ENCODE data around the gene POC1A. TPM values are rescaled to one million over a fixed set of nuclear protein-coding genes. Genes with fewer than 3 reads are reported as not detected.

POC1A gene
- total RNA-seq, 1 experiment from 2014 or later = 9.8 TPM

DNA sequence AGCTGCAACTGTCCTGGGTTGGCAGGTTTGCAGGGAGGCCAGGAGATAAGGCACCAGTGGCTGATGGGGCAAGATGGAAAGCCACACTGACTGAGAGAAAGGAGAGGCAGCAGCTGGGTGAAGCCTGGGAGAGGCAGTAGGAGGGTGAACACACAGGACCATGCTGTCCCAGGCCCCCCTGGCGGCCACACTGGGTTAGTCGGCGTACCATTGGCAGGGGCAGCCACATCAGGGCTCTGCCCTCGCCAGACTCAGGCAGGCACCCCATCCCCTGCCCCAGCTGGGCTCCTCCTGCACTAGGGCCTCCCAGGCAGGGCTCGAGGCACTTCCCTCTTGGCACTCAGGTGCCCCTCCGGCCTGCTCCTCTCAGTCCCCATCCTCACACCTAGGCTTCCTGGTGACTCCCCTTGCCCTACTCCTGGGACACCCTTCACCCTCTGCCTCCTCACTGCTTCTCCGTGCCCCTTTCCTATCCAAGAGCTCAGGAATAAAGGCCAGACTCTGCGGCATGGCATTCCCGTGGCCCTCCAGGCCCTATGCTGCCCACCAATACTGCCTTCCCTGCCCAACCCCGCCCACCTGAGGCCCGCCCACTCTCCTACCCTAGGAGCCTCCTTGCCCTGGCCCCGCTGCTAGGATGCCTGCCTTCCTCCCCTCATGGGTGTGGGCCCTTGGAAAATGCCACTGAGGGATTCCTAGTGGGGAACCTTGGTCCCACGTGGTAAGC lies 69.1 kb downstream of the POC1A start:
- Mint-ChIP-seq H3K4me3 (ENCODE audit: unreplicated experiment) (no peak overlapping the region), H3K4me1 (ENCODE audit: insufficient read depth, unreplicated experiment) (peaks cover 9% of the 10 kb centered on the region), H3K36me3 (ENCODE audit: insufficient read depth, unreplicated experiment) (no peaks in the 10 kb centered on the region), H3K27me3 (ENCODE audit: insufficient read depth, unreplicated experiment) (no peaks in the 10 kb centered on the region), H3K9me3 (ENCODE audit: unreplicated experiment) (no peaks in the 10 kb centered on the region), H3K27ac (ENCODE audit: low read depth, unreplicated experiment) (no peak overlapping the region)
- TF ChIP-seq, protein P1, sequence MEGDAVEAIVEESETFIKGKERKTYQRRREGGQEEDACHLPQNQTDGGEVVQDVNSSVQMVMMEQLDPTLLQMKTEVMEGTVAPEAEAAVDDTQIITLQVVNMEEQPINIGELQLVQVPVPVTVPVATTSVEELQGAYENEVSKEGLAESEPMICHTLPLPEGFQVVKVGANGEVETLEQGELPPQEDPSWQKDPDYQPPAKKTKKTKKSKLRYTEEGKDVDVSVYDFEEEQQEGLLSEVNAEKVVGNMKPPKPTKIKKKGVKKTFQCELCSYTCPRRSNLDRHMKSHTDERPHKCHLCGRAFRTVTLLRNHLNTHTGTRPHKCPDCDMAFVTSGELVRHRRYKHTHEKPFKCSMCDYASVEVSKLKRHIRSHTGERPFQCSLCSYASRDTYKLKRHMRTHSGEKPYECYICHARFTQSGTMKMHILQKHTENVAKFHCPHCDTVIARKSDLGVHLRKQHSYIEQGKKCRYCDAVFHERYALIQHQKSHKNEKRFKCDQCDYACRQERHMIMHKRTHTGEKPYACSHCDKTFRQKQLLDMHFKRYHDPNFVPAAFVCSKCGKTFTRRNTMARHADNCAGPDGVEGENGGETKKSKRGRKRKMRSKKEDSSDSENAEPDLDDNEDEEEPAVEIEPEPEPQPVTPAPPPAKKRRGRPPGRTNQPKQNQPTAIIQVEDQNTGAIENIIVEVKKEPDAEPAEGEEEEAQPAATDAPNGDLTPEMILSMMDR (IDR thresholded peaks at IDR 0.05; ENCODE audit: unreplicated experiment) = no peak
- no TSS peak for BruUV-seq (replicated peaks)
- POLR2A ChIA-PET = interaction anchor here (0.6 kb wide), 1 partner anchor 157 kb away, joined by 3 read pairs; no protein-coding TSS in a partner anchor
- no peak for DNase-seq (ENCODE audit: unreplicated experiment)
- intact Hi-C loops (cut with micrococcal nuclease) = no loop called here
- CTCF ChIA-PET = interaction anchor here (0.9 to 1.9 kb wide), 3 partner anchors 33 to 83 kb away, joined by 3 to 4 read pairs (median 3); no protein-coding TSS in a partner anchor

DNA sequence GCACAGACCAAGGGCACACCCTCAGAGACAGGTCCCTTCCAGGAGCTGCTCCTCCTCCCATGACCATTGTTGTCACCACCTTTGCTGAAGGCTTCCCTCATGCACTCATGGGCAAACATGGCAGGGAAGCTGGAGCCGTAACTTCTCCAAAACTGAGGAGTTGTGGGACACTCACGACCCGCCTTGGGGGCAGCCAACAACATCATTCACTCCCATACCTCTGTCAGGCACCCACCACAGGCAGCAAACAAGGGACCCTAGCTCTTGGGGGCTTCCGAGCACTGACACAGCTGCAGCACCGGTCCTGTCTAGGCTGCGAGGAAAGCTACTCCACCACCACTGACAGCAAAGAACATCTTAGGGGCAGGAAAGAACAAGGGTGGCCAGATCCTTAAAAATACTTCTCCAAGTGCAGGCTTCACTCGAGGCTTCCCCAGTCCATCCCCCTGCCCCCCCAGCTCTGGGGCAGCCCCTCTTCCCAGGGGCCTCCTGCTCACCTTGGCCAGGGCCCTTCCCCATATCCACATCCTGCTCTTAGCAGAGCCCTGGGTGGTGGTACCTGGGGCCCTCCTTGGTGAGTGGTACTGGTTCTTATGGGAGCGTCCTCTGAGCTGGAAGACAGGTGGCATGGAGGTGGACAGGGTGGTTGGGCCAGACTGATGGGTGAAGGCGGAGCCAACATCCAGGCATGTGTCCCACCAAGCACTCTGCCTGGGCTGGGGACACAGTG lies 69.8 kb downstream of the POC1A start:
- H3K36me3 Mint-ChIP-seq (ENCODE audit: insufficient read depth, unreplicated experiment) = no peaks in the 10 kb centered on the region
- H3K27me3 Mint-ChIP-seq (ENCODE audit: insufficient read depth, unreplicated experiment) = no peaks in the 10 kb centered on the region
- TF ChIP-seq, protein P1 (IDR thresholded peaks at IDR 0.05; ENCODE audit: unreplicated experiment) = no peak
- DNase-seq (ENCODE audit: unreplicated experiment) = no peak
- peaks cover 5% of the 10 kb centered on the region for H3K4me1 Mint-ChIP-seq (ENCODE audit: insufficient read depth, unreplicated experiment)
- H3K4me3 Mint-ChIP-seq (ENCODE audit: unreplicated experiment) = no peak overlapping the region
- H3K27ac Mint-ChIP-seq (ENCODE audit: low read depth, unreplicated experiment) = no peak overlapping the region
- no peaks in the 10 kb centered on the region for H3K9me3 Mint-ChIP-seq (ENCODE audit: unreplicated experiment)
- ChIA-PET CTCF (no interaction called here), POLR2A (interaction anchor here (0.6 kb wide), 2 partner anchors 25 to 156 kb away, joined by 3 to 4 read pairs; no protein-coding TSS in a partner anchor)
- no TSS peak for BruUV-seq (replicated peaks)
- intact Hi-C loops (cut with micrococcal nuclease) = no loop called here

DNA sequence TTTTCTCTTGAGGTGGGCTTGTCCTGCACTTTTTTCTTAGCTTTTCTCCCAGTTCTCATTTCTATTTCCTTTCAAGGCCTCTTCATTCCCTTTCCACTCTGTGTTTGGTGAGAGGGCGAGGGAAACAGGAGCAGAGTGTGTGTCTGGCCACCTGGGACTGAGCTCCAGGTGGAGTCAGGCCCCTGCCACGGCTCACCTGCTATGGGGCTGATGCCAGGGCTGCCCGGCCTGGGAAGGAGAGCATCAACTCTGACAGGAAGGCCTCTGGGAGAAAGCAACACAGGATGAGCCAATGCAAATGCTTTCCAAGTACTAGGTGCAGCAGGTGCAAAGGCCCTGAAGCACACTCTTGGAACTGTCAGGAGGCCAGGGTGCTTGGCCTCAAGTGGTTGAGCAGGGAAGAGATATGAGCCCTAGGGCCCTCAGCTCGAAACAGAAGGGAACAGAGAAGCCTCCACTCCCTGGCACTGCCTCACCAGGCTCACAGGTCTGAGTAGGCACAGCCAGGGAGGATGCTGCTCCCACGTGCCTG lies 70.6 kb downstream of the POC1A start:
- H3K27ac Mint-ChIP-seq (ENCODE audit: low read depth, unreplicated experiment) = no peak overlapping the region

More for the DNA sequence above, 70.6 kb downstream of the POC1A start:
- Mint-ChIP-seq H3K4me3 (ENCODE audit: unreplicated experiment) (no peak overlapping the region), H3K36me3 (ENCODE audit: insufficient read depth, unreplicated experiment) (no peaks in the 10 kb centered on the region), H3K27me3 (ENCODE audit: insufficient read depth, unreplicated experiment) (no peaks in the 10 kb centered on the region), H3K4me1 (ENCODE audit: insufficient read depth, unreplicated experiment) (peaks cover 5% of the 10 kb centered on the region), H3K9me3 (ENCODE audit: unreplicated experiment) (no peaks in the 10 kb centered on the region)
- TF ChIP-seq, protein P1 (IDR thresholded peaks at IDR 0.05; ENCODE audit: unreplicated experiment) = no peak
- intact Hi-C loops (cut with micrococcal nuclease) = no loop called here
- BruUV-seq (replicated peaks) = no TSS peak
- POLR2A ChIA-PET = interaction anchor here (0.7 kb wide), 1 partner anchor 80 kb away, joined by 3 read pairs; no protein-coding TSS in a partner anchor
- DNase-seq (ENCODE audit: unreplicated experiment) = no peak
- CTCF ChIA-PET = no interaction called here

Measured in MCF 10A (cell line).